ENCODE measurements around the gene ST8SIA4.

ST8SIA4 gene

GRCh38 chr5:100896054-100896453 lies 7.0 kb downstream of the ST8SIA4 start:
- no peak overlapping the region for H3K27ac ChIP-seq
- TF ChIP-seq CTCF (IDR thresholded peaks at IDR 0.05): no peak
- TF ChIP-seq ZFX (IDR thresholded peaks at IDR 0.05; ENCODE audit: borderline replicate concordance): no peak

GRCh38 chr5:100890461-100891008 lies 12.5 kb downstream of the ST8SIA4 start:
- H3K27ac ChIP-seq: no peak overlapping the region
- TF ChIP-seq ZFX (IDR thresholded peaks at IDR 0.05; ENCODE audit: borderline replicate concordance): no peak
- no peak for TF ChIP-seq CTCF (IDR thresholded peaks at IDR 0.05)

DNA sequence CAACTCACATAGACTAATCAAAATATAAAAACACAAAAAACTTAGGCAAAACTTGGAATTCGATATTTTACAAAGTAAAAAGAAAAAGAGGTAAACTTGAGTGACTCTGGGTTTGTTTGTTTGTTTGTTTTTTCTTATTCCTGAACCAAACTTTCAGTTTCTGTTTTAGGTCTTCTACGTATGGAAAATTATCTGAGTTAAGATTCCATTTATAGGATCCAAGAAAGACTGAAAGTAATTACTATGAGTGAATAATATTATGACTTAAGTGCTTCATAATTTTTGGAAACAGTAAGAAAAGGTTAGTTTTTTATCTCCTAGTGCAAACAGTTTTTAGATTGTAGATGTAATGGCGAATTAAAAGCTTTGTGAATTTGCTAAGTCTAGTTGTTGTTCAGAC lies 13.2 kb downstream of the ST8SIA4 start:
- TF ChIP-seq ZFX (IDR thresholded peaks at IDR 0.05; ENCODE audit: borderline replicate concordance) (no peak), CTCF (IDR thresholded peaks at IDR 0.05) (no peak)
- no peak overlapping the region for H3K27ac ChIP-seq

GRCh38 chr5:100889165-100889743 lies 13.8 kb downstream of the ST8SIA4 start:
- no peak overlapping the region for H3K27ac ChIP-seq
- no peak for TF ChIP-seq ZFX (IDR thresholded peaks at IDR 0.05; ENCODE audit: borderline replicate concordance)
- TF ChIP-seq CTCF (IDR thresholded peaks at IDR 0.05): no peak

GRCh38 chr5:100877274-100877673 lies 25.8 kb downstream of the ST8SIA4 start:
- TF ChIP-seq CTCF (IDR thresholded peaks at IDR 0.05): no peak
- no peak for TF ChIP-seq ZFX (IDR thresholded peaks at IDR 0.05; ENCODE audit: borderline replicate concordance)
- no peak overlapping the region for H3K27ac ChIP-seq

GRCh38 chr5:100872408-100873190 lies 30.5 kb downstream of the ST8SIA4 start:
- H3K27ac ChIP-seq: no peak overlapping the region
- TF ChIP-seq CTCF (IDR thresholded peaks at IDR 0.05) (no peak), ZFX (IDR thresholded peaks at IDR 0.05; ENCODE audit: borderline replicate concordance) (no peak)

- no peak overlapping the region for H3K27ac ChIP-seq
- TF ChIP-seq ZFX (IDR thresholded peaks at IDR 0.05; ENCODE audit: borderline replicate concordance) (no peak), CTCF (IDR thresholded peaks at IDR 0.05) (no peak)
Measured at GRCh38 chr5:100867039-100867562, 36.0 kb downstream of the ST8SIA4 start.
